EL (cell line): Measurements from ENCODE around the gene SAMD4A.
"Not testable (repeated sequence)": the region's sequence is repeated elsewhere in the genome, so short reads cannot be mapped to it uniquely, and the experiment has no call there.

Source experiments
- DNase-seq: peaks from one replicate; pipeline ENCODE4 v3.0.0-alpha.2; 2016

SAMD4A gene

GRCh38 chr14:54599966-54600716 is 33.2 kb downstream of the SAMD4A start:
- DNase-seq = peak; percentile 30

- peak; percentile 74 for DNase-seq
Measured at GRCh38 chr14:54600717-54601109, 33.8 kb downstream of the SAMD4A start.

- peak; percentile 74 for DNase-seq
Measured at GRCh38 chr14:54603362-54603761, 36.4 kb downstream of the SAMD4A start.

GRCh38 chr14:54606178-54606577 is 39.2 kb downstream of the SAMD4A start:
- DNase-seq = peak; percentile 78

GRCh38 chr14:54606631-54607133 is 39.8 kb downstream of the SAMD4A start:
- peak; percentile 95 for DNase-seq

- no peak for DNase-seq
Measured at GRCh38 chr14:54609576-54609975, 42.6 kb downstream of the SAMD4A start.

GRCh38 chr14:54610051-54610977 is 43.4 kb downstream of the SAMD4A start:
- DNase-seq = peak; percentile 86

GRCh38 chr14:54614296-54614695 is 47.4 kb downstream of the SAMD4A start:
- no peak for DNase-seq

- peak; percentile 53 for DNase-seq
Measured at GRCh38 chr14:54617467-54617866, 50.5 kb downstream of the SAMD4A start.

GRCh38 chr14:54621686-54622085 is 54.8 kb downstream of the SAMD4A start:
- peak; percentile 48 for DNase-seq

- no peak for DNase-seq
Measured at GRCh38 chr14:54622192-54622958, 55.4 kb downstream of the SAMD4A start.

GRCh38 chr14:54623279-54624004 is 56.5 kb downstream of the SAMD4A start:
- no peak for DNase-seq

- DNase-seq = not testable (repeated sequence)
Measured at GRCh38 chr14:54624005-54624358, 57.1 kb downstream of the SAMD4A start.

GRCh38 chr14:54625112-54625511 is 58.2 kb downstream of the SAMD4A start:
- DNase-seq = peak; percentile 86

- no peak for DNase-seq
Measured at GRCh38 chr14:54627219-54627539, 60.3 kb downstream of the SAMD4A start.

GRCh38 chr14:54627540-54628363 is 60.8 kb downstream of the SAMD4A start:
- peak; percentile 55 for DNase-seq

GRCh38 chr14:54629183-54629582 is 62.3 kb downstream of the SAMD4A start:
- no peak for DNase-seq

- no peak for DNase-seq
Measured at GRCh38 chr14:54629635-54630360, 62.9 kb downstream of the SAMD4A start.

- no peak for DNase-seq
Measured at GRCh38 chr14:54631016-54631415, 64.1 kb downstream of the SAMD4A start.

- no peak for DNase-seq
Measured at GRCh38 chr14:54632452-54632851, 65.5 kb downstream of the SAMD4A start.

- DNase-seq = no peak
Measured at GRCh38 chr14:54633076-54633475, 66.1 kb downstream of the SAMD4A start.
